Large intestine (tissue), 3 donors: Measurements from ENCODE around the gene CDH23. TPM values are rescaled to one million over a fixed set of nuclear protein-coding genes. Genes with fewer than 3 reads are reported as not detected.

Experiments used
- DNase-seq, 2 donors: peaks; one replicate each; pipeline versions ENCODE4 v3.0.0 to v3.0.0-alpha.2; 2013
- H3K27ac ChIP-seq: one replicate; pipeline ENCODE4 v1.5.1; 2013; ENCODE audit warnings: low read length
- H3K27me3 ChIP-seq: 2 replicates; pipeline ENCODE4 v1.6.1; 2013; ENCODE audit warnings: low read length; ENCODE audit not compliant: control insufficient read depth, insufficient read depth
- H3K36me3 ChIP-seq: 2 replicates; pipeline ENCODE4 v1.6.1; 2013; ENCODE audit warnings: low read length; ENCODE audit not compliant: control insufficient read depth, insufficient read depth
- H3K4me1 ChIP-seq: one replicate; pipeline ENCODE4 v1.6.1; 2013; ENCODE audit warnings: low read length; ENCODE audit not compliant: control insufficient read depth, insufficient read depth
- H3K4me3 ChIP-seq: one replicate; pipeline ENCODE4 v1.5.1; 2013; ENCODE audit warnings: low read length
- H3K9me3 ChIP-seq: one replicate; pipeline ENCODE4 v1.6.1; 2013; ENCODE audit warnings: mild to moderate bottlenecking, low read depth, low read length, moderate library complexity; ENCODE audit not compliant: control insufficient read depth
- WGBS: methylation state at CpG from one replicate; pipeline ENCODE4 v1.1.5; 2013; ENCODE audit warnings: low lambda C conversion rate; ENCODE audit not compliant: insufficient coverage; 5-methylcytosine and 5-hydroxymethylcytosine counted together
- polyA plus RNA-seq: library from polyadenylated mRNA; unstranded; fragments of 120-200 nt; gene quantifications from one replicate; pipeline ENCODE4 v1.2.1, GENCODE V29; 2013

CDH23 gene
- polyA plus RNA-seq, 1 donor, result 1.7 TPM

GRCh38 chr10:71705582-71705981, 308.9 kb downstream of the CDH23 start:
- H3K27me3 ChIP-seq, result no peaks in the 10 kb centered on the region
- no peak for DNase-seq
- no peak overlapping the region for H3K27ac ChIP-seq
- H3K4me1 ChIP-seq, result peaks cover 2% of the 10 kb centered on the region
- no peaks in the 10 kb centered on the region for H3K9me3 ChIP-seq
- no peaks in the 10 kb centered on the region for H3K36me3 ChIP-seq
- H3K4me3 ChIP-seq, result no peak overlapping the region
- no CpG with 5 or more reads among the region's 2 CpGs for WGBS

DNA sequence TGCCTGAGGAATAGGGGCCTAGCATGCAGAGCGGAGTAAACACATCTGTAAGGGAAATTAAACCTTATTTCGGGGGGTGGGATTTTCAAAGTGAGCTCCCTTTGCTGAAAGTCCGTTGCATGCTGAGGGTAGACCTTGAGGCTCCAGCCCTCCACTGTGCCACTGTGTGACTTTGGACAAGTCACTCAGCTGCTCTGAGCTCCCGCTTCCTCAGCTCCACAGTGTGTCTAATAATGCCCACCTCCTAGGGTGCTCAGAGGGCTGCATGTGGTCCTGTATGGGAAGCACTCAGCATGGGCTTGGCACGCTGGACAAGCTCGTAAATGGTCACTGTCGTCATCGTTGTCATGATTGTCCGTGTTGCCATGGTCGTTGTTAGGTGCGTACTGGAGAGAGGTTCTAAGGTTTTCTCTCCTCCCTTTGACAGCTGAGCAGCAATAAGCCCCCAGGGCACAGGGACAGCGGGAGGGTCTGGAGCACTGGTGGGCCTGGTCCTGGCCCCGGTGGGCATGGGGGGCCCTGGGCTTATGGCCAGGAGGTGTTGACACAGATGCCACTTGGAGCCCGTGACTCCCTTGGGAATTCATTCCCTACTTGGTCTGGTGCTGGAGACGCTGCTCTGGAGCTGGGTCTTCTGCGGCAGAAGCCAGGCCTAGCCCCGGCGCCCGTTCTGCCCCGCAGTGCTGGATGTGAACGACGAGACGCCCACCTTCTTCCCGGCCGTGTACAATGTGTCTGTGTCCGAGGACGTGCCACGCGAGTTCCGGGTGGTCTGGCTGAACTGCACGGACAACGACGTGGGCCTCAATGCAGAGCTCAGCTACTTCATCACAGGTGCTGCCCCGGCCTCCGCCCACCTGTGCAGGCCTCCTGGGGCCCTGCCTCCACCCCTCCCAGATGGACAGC, 309.7 kb downstream of the CDH23 start:
- Histone ChIP-seq H3K36me3 (no peaks in the 10 kb centered on the region), H3K27ac (no peak overlapping the region), H3K9me3 (no peaks in the 10 kb centered on the region), H3K4me1 (peaks cover 2% of the 10 kb centered on the region), H3K27me3 (no peaks in the 10 kb centered on the region), H3K4me3 (no peak overlapping the region)
- no peak for DNase-seq
- no CpG with 5 or more reads among the region's 35 CpGs for WGBS

- no peak for DNase-seq
- no peaks in the 10 kb centered on the region for H3K27me3 ChIP-seq
- no peak overlapping the region for H3K27ac ChIP-seq
- no peaks in the 10 kb centered on the region for H3K36me3 ChIP-seq
- no peak overlapping the region for H3K4me3 ChIP-seq
- no CpG with 5 or more reads among the region's 5 CpGs for WGBS
- peaks cover 2% of the 10 kb centered on the region for H3K4me1 ChIP-seq
- no peaks in the 10 kb centered on the region for H3K9me3 ChIP-seq
Measured at GRCh38 chr10:71707240-71707789, 310.6 kb downstream of the CDH23 start.

DNA sequence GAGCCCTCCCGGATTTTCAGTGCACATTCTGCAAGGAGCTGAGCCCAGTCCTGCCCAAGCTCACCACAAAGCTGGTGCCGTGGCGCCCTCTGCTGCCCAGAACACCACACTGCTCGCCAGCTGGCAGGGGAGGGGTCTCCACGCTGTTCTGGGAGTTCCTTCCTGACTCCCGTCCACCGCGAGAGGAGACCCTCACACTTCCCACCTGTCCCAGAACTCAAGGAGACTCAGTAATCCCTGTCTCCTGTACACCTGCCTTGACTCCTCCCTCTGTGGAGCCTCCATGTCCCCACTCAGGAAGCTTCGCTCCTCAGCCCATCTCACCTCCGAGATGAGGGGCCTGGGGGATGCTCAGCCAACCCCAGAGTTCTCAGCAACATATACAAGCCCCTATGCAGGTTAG, 311.6 kb downstream of the CDH23 start:
- Histone ChIP-seq H3K4me3 (no peak overlapping the region), H3K4me1 (peaks cover 5% of the 10 kb centered on the region), H3K27me3 (no peaks in the 10 kb centered on the region), H3K9me3 (no peaks in the 10 kb centered on the region), H3K36me3 (no peaks in the 10 kb centered on the region), H3K27ac (no peak overlapping the region)
- peak in 1 of 2 donors; percentile 38 for DNase-seq
- WGBS, result no CpG with 5 or more reads among the region's 10 CpGs

- no CpG with 5 or more reads among the region's 28 CpGs for WGBS
- DNase-seq, result no peak
- Histone ChIP-seq H3K4me1 (peaks cover 14% of the 10 kb centered on the region), H3K4me3 (no peak overlapping the region), H3K27me3 (no peaks in the 10 kb centered on the region), H3K27ac (no peak overlapping the region), H3K9me3 (no peaks in the 10 kb centered on the region), H3K36me3 (no peaks in the 10 kb centered on the region)
Measured at GRCh38 chr10:71708897-71709882, 312.5 kb downstream of the CDH23 start.

- Histone ChIP-seq H3K27ac (no peak overlapping the region), H3K36me3 (no peaks in the 10 kb centered on the region), H3K4me1 (peaks cover 18% of the 10 kb centered on the region), H3K9me3 (no peaks in the 10 kb centered on the region), H3K4me3 (no peak overlapping the region), H3K27me3 (no peaks in the 10 kb centered on the region)
- DNase-seq, result no peak
- WGBS, result no CpG with 5 or more reads among the region's 2 CpGs
Measured at GRCh38 chr10:71710519-71710918, 313.8 kb downstream of the CDH23 start.

DNA sequence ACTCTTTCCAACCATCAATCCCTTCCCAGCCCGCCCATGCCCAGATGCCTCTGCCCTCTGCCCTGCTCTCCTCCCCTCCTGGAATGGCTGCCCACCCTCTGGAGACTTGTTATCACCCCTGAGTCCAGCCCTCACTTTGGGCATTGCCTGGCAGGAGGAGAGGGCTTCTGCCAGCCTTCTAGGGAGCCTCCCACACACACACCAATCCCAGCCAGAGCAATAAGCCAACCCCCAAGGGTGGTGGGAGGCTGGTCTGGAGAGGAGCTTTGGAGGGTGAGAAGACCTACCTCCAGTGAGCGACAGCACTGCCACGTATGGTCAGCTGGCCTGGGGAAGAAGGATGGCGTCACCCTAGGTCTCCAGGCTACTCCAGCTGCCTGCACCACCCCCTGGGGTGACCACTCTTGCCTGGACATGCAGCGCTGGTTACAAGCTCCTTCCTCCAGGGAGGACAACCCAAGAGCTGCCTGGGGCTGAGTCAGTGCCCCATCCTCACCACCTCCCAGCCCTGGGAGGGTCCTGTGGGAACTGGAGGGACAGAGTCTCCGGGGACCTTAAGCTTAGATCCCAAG, 314.4 kb downstream of the CDH23 start:
- Histone ChIP-seq H3K9me3 (no peaks in the 10 kb centered on the region), H3K4me1 (peaks cover 18% of the 10 kb centered on the region), H3K27ac (no peak overlapping the region), H3K4me3 (no peak overlapping the region), H3K27me3 (no peaks in the 10 kb centered on the region), H3K36me3 (no peaks in the 10 kb centered on the region)
- no CpG with 5 or more reads among the region's 6 CpGs for WGBS
- no peak for DNase-seq

GRCh38 chr10:71712170-71712569, 315.4 kb downstream of the CDH23 start:
- no peak for DNase-seq
- no peak overlapping the region for H3K4me3 ChIP-seq
- no peaks in the 10 kb centered on the region for H3K9me3 ChIP-seq
- no peaks in the 10 kb centered on the region for H3K36me3 ChIP-seq
- H3K4me1 ChIP-seq, result peaks cover 18% of the 10 kb centered on the region
- no peaks in the 10 kb centered on the region for H3K27me3 ChIP-seq
- no CpG with 5 or more reads among the region's 2 CpGs for WGBS
- H3K27ac ChIP-seq, result no peak overlapping the region

- no CpG with 5 or more reads among the region's 17 CpGs for WGBS
- H3K27ac ChIP-seq, result peak overlapping the region; percentile 33
- no peaks in the 10 kb centered on the region for H3K9me3 ChIP-seq
- no peak for DNase-seq
- no peaks in the 10 kb centered on the region for H3K27me3 ChIP-seq
- no peaks in the 10 kb centered on the region for H3K36me3 ChIP-seq
- H3K4me3 ChIP-seq, result no peak overlapping the region
- H3K4me1 ChIP-seq, result peaks cover 21% of the 10 kb centered on the region
Measured at GRCh38 chr10:71712572-71713134, 315.9 kb downstream of the CDH23 start.
